ENCODE data around the gene RTP4.

GRCh38 chr3:187323091-187323490 lies 45.1 kb upstream of the RTP4 start:
- TF ChIP-seq, protein P1, sequence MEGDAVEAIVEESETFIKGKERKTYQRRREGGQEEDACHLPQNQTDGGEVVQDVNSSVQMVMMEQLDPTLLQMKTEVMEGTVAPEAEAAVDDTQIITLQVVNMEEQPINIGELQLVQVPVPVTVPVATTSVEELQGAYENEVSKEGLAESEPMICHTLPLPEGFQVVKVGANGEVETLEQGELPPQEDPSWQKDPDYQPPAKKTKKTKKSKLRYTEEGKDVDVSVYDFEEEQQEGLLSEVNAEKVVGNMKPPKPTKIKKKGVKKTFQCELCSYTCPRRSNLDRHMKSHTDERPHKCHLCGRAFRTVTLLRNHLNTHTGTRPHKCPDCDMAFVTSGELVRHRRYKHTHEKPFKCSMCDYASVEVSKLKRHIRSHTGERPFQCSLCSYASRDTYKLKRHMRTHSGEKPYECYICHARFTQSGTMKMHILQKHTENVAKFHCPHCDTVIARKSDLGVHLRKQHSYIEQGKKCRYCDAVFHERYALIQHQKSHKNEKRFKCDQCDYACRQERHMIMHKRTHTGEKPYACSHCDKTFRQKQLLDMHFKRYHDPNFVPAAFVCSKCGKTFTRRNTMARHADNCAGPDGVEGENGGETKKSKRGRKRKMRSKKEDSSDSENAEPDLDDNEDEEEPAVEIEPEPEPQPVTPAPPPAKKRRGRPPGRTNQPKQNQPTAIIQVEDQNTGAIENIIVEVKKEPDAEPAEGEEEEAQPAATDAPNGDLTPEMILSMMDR (IDR thresholded peaks at IDR 0.05), result no peak
- TF ChIP-seq POLR2A (IDR thresholded peaks at IDR 0.05), result no peak

All from lower leg skin (tissue), 3 donors.